NCI-H1417 treated with DMSO at 0.1 percent for 48 hours (cell line): ENCODE measurements around the gene PILRB.
"Not testable (repeated sequence)": the region's sequence is repeated elsewhere in the genome, so short reads cannot be mapped to it uniquely, and the experiment has no call there.

Experiments used
- DNase-seq: peaks from one replicate; lab custom pipeline; 2025; lab: John Stamatoyannopoulos, UW

Gene PILRB

DNA sequence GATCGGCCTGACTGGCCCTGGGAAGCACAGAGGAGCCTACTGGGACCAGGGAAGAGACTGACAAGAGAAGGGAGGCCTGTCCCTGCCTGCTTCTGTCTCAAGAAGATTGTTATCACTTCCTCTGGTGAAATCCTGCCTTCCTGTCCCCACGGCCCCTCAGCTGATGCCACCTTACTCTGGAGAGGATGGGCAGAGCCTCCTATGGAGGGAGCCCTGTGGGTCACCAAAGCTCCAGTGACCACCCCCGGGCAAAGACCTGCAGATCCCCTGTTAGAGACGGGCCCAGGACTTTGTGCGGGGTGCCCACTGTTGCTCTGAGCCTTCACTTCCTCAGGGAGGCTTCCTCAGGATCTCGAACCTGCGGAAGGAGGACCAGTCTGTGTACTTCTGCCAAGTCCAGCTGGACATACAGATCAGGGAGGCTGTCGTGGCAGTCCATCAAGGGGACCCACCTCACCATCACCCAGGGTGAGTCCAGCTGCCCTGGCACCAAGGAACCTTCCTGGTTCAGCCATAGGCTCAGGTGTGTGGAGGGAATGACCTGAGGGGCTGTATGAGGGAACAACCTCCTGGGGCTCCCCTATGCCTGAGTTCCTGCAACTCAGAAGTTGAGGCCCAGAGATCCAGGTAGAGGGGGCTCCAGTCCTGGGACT lies 1.4 kb upstream of the PILRB start:
- DNase-seq, result no peak

DNA sequence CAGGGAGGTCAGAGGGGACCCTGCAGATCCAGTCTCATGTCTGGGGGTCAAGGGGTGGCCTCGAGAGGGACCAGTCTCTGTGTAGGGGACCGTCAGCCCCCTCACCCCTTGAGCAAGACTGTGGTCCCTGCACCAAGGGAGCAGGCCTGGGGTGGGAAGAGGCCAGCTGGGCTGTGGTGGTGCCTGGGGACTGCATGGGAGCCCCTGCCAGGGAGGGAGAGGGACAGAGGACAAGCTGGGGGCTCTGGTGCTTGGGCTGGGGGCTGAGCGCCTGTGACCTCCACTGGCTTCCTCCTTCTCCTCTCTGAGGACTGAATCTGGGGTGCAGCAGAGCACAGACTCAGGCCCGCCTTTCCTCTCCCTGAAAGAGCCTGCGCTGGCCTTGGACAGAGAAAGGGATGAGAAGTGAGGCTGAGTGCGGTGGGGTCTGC lies 771 bp upstream of the PILRB start:
- no peak for DNase-seq

DNA sequence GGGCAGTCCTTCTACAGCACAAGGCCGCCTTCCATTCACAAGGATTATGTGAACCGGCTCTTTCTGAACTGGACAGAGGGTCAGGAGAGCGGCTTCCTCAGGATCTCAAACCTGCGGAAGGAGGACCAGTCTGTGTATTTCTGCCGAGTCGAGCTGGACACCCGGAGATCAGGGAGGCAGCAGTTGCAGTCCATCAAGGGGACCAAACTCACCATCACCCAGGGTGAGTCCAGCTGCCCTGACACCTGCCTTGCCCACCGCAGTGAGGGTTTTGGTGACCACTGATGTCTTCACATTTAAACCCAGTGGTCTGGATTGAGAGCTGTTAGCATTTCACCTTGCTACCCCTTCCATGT lies 918 bp downstream of the PILRB start:
- no peak for DNase-seq

DNA sequence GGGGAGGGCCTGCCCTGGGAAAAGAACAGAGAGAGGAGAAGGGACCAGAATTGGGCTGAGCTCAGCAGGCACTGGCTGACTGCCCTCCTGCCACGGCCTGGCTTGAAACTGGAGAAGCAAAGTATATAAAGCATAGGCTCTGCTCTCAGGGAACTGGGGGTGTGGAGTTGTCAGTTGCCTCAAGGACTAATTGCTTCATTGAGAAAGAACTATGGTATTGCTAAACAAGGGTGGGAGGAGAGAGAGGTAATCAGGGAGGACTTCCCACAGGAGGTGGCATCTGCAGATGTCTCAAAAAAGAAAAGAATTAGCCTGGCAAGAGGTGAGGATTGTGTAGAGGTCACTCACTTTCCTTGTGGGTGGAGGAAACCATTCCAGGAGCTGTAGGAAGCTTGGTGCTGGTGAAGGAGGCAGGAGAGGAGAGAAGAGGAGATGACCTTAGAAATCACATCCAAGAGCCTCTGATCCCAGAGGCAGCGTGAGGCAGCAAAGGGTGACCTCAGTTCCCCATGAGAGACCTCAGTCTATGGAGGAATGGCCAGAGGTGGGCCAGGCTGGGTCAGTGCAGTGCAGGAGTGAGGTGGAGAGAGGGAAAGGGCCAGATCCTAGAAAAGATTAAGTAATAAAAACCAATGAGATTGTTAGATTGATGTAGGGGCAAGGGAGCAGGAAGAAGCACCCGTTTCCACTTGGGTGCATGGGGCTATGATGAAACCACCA lies 2.4 kb downstream of the PILRB start:
- no peak for DNase-seq

DNA sequence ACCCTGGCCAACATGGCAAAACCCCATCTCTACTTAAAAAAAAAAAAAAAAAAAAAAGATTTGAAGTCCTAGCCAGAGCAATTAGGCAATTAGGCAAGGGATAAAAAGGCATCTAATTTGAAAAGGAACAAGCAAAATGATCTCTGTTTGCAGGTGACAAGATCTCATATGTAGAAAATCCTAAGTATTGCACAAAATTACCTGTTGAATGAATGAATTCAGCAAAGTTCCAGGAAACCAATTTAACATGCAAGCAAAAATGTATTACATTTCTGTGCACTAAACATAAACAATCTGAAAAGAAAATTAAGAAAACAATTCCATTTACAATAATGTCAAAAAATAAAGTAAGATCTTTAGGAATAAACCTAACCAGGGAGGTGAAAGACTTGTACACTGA lies 5.2 kb downstream of the PILRB start:
- DNase-seq, result no peak

DNA sequence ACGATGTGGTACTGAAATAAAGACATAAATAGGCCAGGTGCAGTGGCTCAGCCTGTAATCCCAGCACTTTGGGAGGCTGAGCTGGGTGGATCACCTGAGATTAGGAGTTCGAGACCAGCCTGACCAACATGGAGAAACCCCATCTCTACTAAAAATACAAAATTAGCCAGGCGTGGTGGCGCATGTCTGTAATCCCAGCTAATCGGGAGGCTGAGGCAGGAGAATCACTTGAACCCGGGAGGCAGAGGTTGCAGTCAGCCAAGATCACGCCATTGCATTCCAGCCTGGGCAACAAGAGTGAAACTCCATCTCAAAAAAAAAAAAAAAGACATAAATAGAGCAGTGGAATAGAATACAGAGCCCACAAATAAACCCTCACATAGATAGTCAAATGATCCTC lies 5.9 kb downstream of the PILRB start:
- not testable (repeated sequence) for DNase-seq

DNA sequence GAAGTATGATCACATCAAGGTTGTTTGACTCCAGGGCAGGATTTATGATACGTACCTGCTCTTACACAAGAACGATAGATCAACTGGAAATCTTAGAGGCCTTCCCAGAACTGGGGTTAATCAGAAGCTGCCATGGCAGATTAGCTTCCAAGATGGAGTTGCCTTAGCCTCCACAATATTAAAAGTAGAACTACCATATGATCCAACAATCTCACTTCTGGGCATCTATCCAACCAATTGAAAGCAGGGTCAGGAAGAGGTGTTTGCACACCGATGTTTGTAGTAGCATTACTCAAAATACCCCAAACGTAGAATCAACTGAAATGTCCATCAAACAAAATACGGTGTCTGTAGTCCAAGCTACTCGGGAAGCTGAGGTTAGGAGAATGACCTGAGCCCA lies 6.6 kb downstream of the PILRB start:
- DNase-seq, result no peak

DNA sequence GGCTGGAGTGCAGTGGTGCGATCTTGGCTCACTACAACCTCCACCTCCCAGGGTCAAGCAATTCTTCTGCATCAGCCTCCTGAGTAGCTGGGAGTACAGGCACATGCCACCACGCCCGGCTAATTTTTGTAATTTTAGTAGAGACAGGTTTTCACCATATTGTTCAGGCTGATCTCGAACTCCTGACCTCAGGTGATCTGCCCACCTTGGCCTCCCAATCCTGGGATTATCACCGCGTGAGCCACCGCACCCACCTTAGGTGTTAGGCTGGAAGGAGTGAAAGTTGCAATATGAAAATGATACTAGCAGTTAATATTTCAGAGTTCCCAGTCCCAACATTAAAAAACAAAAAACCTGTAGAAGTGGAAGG lies 8.1 kb downstream of the PILRB start:
- not testable (repeated sequence) for DNase-seq

DNA sequence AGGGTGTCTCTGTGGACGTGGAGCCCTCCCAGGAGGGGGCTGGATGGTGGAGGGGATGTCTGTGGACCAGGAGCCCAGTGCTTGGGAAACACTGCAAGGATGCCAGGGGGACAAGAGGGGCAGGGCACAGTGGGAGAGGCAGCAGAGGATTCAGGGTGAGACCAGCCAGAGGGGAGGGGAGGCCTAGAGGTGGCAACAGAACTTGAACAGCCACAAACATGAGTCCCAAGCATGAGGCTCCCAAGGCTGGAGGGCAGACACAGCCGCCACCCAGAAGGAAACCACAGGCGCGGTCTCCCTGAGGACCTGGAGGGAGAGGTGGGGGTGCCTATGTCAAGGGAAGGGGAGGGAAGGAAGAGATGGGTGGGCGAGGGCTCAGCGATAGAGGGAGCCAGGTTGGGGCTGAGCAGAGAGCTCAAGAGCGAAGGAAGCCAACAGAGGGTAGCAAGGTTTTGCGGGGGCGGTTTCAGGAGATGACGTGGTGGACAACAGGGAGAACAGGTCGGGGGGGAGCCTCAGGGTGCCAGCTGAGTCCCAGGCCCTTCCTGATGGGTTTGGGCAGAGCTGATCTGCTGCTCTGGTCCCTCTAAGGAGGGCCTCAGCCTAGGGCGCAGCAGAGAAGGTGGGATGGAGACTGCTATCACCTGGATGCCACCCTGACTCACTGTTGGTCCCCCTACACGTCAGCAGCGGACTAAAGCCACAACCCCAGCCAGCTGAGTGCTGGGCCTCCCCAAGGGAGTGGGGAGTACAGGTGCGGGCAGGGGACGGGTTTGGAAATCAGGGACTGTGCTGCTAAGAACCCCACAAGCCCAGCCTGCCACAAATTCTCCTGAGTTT lies 8.7 kb downstream of the PILRB start:
- no peak for DNase-seq

DNA sequence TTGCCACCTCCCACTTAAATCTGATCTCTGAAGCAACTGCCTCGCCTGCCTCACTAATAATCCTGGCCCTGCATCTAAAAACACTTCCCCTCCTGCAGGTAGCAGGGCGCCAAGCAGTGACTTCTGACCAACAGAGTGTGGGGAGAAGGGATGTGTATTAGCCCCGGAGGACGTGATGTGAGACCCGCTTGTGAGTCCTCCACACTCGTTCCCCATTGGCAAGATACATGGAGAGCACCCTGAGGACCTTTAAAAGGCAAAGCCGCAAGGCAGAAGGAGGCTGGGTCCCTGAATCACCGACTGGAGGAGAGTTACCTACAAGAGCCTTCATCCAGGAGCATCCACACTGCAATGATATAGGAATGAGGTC lies 9.3 kb downstream of the PILRB start:
- DNase-seq, result no peak

DNA sequence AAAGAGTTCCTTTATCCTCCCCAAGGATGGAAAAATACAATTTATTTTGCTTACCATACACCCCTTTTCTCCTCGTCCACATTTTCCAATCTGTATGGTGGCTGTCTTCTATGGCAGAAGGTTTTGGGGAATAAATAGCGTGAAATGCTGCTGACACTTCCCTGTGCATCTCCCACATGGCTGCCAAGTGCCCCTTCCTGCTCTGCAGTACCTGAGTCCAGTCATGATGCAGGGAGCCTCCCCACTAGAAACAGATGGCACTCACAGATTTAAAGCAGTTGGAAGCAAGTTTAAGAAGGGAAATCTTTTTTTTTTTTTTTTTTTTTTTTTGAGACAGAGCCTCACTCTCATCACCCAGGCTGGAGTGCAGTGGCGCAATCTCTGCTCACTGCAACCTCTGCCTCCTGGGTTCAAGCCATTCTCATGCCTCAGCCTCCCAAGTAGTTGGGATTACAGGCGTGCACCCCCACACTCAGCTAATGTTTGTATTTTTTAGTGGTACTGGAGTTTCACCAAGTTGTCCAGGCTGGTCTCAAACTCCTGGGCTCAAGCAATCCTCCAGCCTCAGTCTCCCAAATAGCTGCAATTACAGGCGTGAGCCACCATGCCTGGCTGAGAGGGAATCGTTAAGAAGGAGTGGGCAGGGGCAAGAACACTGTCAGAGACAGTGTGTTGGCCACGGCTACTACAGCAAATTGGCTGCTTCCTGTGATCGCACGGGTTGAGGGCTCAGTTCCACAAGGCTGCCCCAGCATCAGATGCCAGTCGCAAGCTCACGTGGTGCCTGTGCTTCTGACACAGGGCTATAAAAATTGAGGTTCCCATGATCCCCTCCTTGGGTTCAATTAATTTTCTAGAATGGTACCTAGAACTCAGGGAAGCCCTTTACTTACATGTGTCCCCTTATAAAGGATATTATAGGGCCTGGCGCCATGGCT lies 10.0 kb downstream of the PILRB start:
- no peak for DNase-seq

DNA sequence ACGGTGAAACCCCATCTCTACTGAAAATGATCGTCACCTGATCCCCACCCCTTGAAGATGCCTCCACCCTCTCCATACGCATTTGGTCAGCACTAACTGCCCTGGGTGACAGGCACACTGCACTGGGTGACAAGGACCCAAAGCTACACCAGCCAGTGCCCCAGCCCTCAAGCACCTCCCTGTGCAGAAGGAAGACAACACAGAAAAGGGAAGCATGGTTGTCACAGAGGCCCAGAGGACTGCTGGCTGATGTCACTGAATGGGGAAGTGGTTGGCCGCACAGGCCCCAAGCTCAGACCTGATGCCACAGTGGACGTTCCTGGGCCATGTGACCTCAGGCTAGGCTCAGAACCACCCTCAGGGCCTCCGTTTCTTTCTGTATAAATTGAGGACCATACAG lies 11.2 kb downstream of the PILRB start:
- DNase-seq, result no peak

DNA sequence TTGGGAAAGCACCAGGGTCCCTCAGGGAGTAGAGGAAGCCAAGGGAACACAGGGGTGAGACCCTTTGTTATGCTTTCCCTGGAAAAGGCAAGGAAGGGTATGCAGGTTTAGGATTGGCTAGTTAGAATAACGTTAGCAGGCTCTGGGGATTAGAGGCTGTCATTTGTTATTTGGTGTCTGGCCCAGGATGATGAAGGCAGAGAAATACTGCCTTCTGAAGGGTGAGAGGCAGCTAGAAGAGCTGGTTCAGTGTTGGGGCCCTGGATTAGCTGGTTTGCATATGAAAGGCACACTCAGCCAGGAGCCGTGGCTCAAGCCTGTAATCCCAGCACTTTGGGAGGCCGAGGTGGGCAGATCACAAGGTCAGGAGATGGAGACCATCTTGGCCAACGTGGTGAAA lies 12.4 kb downstream of the PILRB start:
- no peak for DNase-seq

DNA sequence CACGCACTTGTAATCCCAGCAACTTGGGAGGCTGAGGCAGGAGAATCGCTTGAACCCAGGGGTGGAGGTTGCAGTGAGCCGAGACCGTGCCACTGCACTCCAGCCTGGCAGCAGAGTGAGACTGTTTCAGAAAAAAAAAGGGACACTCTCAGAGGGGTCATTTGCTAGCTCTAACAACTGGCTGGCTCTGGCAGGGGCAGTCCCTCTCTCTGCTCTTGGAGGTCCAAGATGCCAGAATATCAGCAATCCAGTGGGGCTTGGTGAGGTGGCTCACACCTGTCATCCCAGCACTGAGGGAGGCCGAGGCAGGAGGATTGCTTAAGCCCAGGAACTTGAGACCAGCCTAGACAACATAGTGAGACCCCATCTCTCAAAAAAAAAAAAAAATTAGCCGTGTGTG lies 12.8 kb downstream of the PILRB start:
- DNase-seq, result no peak

DNA sequence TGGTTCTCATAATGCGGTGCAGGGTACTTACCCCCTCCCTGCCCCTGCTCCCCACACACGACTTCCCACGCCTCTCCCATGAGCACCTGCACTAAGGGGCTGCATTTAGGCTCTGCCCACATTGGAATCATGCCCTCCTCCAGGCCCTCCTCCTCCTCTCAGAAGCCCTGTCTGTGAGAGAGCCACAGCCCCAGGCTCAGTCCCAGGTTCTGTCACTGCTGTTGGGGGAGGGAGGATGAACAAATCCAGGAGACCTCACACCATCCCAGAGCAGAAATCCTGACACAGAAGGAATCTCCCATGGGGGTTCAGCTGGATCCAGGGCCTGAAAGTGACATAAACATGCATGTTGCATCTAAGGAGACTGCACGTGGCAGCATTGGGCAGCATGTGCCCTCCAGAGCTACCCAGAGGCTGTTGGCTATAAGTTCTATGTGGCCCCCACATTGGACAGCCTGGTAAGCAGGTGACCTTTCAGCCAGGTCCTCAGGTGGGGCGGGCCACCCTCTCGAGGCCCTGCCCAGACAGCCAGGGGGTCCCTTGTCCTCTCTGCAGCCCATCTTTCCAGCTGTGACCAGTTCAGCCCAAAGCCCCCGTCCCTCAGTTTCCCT lies 13.7 kb downstream of the PILRB start:
- DNase-seq, result no peak

DNA sequence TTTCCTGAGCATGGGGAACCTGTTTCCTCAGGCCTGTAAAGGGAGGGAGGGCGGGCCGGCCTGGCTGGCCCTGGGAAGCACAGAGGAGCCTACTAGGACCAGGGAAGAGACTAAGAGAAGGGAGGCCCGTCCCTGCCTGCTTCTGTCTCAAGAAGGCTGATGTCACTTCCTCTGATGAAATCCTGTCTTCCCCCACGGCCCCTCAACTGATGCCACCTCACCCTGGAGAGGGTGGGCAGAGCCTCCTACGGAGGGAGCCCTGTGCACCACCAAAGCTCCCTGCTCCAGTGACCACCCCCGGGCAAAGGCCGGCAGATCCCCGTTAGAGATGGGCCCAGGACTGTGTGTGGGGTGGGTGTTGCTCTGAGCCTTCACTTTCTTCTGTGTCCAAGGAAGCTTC lies 14.3 kb downstream of the PILRB start:
- DNase-seq, result no peak

DNA sequence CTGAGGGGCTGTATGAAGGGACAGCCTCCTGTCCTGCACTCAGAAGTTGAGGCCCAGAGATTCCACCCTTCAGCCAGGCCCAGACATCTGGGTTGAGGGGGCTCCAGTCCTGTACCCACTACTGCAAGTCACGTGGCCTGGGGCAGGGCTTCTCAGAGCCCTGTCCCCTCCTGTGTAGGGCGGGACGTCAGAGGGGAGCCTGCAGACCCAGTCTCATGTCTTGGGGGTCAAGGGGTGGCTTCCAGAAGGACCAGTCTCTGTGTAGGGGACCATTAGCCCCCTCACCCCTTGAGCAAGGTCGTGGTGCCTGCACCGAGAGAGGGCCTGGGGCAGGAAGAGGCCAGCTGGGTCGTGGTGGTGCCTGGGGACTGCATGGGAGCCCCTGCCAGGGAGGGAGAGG lies 14.8 kb downstream of the PILRB start:
- no peak for DNase-seq

DNA sequence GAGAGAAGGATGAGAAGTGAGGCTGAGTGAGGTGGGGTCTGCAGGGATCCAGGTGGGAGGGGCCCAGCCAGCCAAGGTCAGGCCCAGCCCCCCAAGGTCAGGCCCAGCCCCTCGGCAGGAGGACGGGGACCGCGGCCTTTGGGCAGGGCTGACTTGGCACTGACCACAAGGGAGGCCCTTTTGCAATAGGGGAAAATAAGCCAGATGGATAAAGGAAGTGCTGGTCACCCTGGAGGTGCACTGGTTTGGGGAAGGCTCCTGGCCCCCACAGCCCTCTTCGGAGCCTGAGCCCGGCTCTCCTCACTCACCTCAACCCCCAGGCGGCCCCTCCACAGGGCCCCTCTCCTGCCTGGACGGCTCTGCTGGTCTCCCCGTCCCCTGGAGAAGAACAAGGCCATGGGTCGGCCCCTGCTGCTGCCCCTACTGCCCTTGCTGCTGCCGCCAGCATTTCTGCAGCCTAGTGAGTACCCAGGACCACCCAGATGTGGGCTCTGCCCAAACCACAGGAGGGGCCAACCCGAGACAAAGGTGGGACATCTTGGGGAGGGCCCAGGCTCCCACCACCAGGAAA lies 15.4 kb downstream of the PILRB start, which contains the start of gene PILRA:
Gene PILRA, plus strand, starts transcription at position 227 of the 571 bp plus-strand sequence. Its CDS starts 170 bp downstream, at position 397.
- DNase-seq, result no peak

DNA sequence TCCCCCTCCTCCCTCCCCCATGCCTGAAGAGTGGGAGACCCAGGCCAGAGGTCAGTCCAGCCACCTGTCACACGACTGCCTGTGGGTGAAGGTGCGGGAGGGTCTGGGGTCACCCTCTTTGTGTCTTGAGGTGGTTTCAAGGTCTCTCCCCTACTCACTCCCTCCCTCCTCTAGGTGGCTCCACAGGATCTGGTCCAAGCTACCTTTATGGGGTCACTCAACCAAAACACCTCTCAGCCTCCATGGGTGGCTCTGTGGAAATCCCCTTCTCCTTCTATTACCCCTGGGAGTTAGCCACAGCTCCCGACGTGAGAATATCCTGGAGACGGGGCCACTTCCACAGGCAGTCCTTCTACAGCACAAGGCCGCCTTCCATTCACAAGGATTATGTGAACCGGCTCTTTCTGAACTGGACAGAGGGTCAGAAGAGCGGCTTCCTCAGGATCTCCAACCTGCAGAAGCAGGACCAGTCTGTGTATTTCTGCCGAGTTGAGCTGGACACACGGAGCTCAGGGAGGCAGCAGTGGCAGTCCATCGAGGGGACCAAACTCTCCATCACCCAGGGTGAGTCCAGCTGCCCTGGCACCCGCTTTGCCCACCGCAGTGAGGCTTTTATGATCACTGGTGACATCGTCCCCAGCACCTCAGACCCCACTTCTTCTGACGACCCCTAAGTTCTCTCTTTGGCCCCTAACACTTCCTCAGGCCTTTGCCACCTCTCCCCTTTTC lies 16.1 kb downstream of the PILRB start:
- not testable (repeated sequence) for DNase-seq

DNA sequence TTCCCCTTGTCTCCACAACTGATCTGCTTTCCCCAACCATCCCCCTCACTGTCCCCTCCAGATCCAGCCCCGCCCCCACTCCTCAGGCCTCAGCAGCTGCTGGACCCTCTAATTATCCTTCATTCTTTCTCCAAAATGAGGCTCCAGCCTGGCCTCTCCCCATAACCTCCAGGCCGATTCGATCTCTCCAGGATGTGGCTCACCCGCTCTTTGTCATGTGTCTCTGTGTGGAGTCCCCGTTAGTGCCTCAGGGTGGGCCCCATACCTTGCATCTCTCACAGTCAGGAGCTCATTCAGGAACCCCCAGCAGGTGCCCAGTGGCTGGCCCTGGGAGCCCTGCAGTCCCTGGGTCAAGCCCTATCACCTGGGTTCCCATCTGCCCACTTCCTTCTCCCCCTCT lies 16.7 kb downstream of the PILRB start:
- no peak for DNase-seq

DNA sequence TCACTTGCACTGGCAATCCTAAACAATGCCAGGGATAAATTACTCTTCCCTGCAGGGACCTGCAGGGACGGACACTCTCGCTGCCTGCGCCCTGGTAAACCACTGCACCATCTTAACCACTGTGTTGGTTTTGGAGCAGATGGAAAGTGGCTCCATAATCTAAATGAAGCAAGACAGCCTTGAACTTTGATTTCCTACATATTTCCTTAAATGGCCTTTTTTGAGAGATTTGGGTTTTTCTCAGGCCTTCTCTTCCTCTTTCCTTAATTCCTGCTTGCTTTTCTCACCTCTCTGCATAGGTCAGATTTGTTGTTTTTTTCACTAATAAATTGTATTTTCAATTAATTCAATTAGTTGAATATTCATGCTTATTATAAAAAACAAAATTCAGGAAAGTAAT lies 18.1 kb downstream of the PILRB start:
- DNase-seq, result no peak
